HepG2 (cell line): ENCODE results near the gene MTSS2. TPM values are rescaled to one million over a fixed set of nuclear protein-coding genes. Genes with fewer than 3 reads are reported as not detected.

ENCODE experiments used
- BHLHE40 ChIP-seq: IDR thresholded peaks from 2 replicates; pipeline ENCODE4 v1.6.1; 2011; ENCODE audit warnings: low read length, improper control_type of control experiment
- GABPB1 ChIP-seq: IDR thresholded peaks from 2 replicates; pipeline ENCODE4 v1.6.1; 2016; ENCODE audit warnings: mild to moderate bottlenecking, missing genetic modification reagents, moderate library complexity, missing compliant biosample characterization
- LCORL ChIP-seq, 2 experiments: fragments of 450-650 bp in 1 of 2; sonication (generic) in 1 of 2; formaldehyde crosslinking in 1 of 2; IDR thresholded peaks; 2 replicates each; pipeline versions ENCODE4 v1.5.0 to v1.6.1; 2017 to 2020; ENCODE audit warnings: antibody characterized with exemption in 1 of 2, missing genetic modification reagents in 1 of 2
- NFKB2 ChIP-seq: sonication (generic); formaldehyde crosslinking; IDR thresholded peaks from 2 replicates; pipeline ENCODE4 v1.4.0; 2020; ENCODE audit warnings: missing genetic modification reagents, borderline replicate concordance
- POGZ ChIP-seq: sonication (generic); formaldehyde crosslinking; IDR thresholded peaks from 2 replicates; pipeline ENCODE4 v1.4.0; 2020; ENCODE audit warnings: mild to moderate bottlenecking, missing genetic modification reagents
- RFXANK ChIP-seq: IDR thresholded peaks from 2 replicates; pipeline ENCODE4 v1.6.1; 2016
- SIX4 ChIP-seq: sonication (generic); formaldehyde crosslinking; IDR thresholded peaks from 2 replicates; pipeline ENCODE4 v1.4.0; 2020; ENCODE audit warnings: missing genetic modification reagents
- SPEN ChIP-seq: sonication (generic); formaldehyde crosslinking; IDR thresholded peaks from 2 replicates; pipeline ENCODE4 v1.5.1; 2020; ENCODE audit warnings: low read depth, mild to moderate bottlenecking, missing genetic modification reagents
- SUZ12 ChIP-seq: fragments of 150-350 bp; IDR thresholded peaks from 2 replicates; pipeline ENCODE4 v1.6.1; 2014; ENCODE audit warnings: low read depth, low read length
- ZNF138 ChIP-seq: sonication (generic); formaldehyde crosslinking; IDR thresholded peaks from 2 replicates; pipeline ENCODE4 v1.5.0; 2020; ENCODE audit warnings: mild to moderate bottlenecking, low read depth, missing genetic modification reagents
- ZNF264 ChIP-seq: sonication (generic); formaldehyde crosslinking; IDR thresholded peaks from 2 replicates; pipeline ENCODE4 v1.4.0; 2020; ENCODE audit warnings: missing genetic modification reagents
- ZNF572 ChIP-seq: sonication (generic); formaldehyde crosslinking; IDR thresholded peaks from 2 replicates; pipeline ENCODE4 v1.5.1; 2020; ENCODE audit warnings: mild to moderate bottlenecking, missing genetic modification reagents
- ZNF749 ChIP-seq: sonication (generic); formaldehyde crosslinking; IDR thresholded peaks from 2 replicates; pipeline ENCODE4 v1.8.0; 2022; ENCODE audit warnings: mild to moderate bottlenecking, missing genetic modification reagents, moderate library complexity, borderline replicate concordance
- polyA plus RNA-seq, 8 experiments: library from polyadenylated mRNA; depleted of rRNA in 3 of 8; stranded (reverse) in 7 of 8; unstranded in 1 of 8; fragments of >200 nt; fragmentation: Illumina TruSeq in 4 of 8; extraction: Trizol in 4 of 8; gene quantifications; 2 replicates each; pipeline versions ENCODE4 v1.2.1 to v1.2.3, GENCODE V29; 2011 to 2016; ENCODE audit warnings: low read depth in 4 of 8, missing spikeins in 1 of 8, mixed read lengths in 1 of 8; ENCODE audit not compliant: insufficient read depth in 1 of 8
- total RNA-seq, 5 experiments: library from RNA; depleted of rRNA; stranded (reverse); fragments of >200 nt; fragmentation: Illumina TruSeq; extraction: Trizol; gene quantifications; 2 replicates each; pipeline ENCODE4 v1.2.3, GENCODE V29; 2016; ENCODE audit warnings: low read depth in 1 of 5
- TF ChIP-seq, protein P1 (sequence below): sonication (generic); formaldehyde crosslinking; IDR thresholded peaks from 2 replicates; pipeline ENCODE4 v1.4.0; 2020; ENCODE audit warnings: missing genetic modification reagents
- TF ChIP-seq, protein P2 (sequence below): sonication (generic); formaldehyde crosslinking; IDR thresholded peaks from 2 replicates; pipeline ENCODE4 v1.8.1; 2023; ENCODE audit warnings: missing genetic modification reagents, mild to moderate bottlenecking, borderline replicate concordance
- TF ChIP-seq, protein P3 (sequence below): sonication (generic); formaldehyde crosslinking; IDR thresholded peaks from 2 replicates; pipeline ENCODE4 v1.5.0; 2020; ENCODE audit warnings: mild to moderate bottlenecking, missing genetic modification reagents, borderline replicate concordance
- TF ChIP-seq, protein P4 (sequence below): sonication (generic); formaldehyde crosslinking; IDR thresholded peaks from 2 replicates; pipeline ENCODE4 v1.5.0; 2020; ENCODE audit warnings: missing genetic modification reagents, mild to moderate bottlenecking, borderline replicate concordance

Gene MTSS2
- total and polyA plus RNA-seq, 2 of the 13 experiments (the other 11 are each of a cell fraction or from before 2014, with no cell fraction given), result 132 to 242 TPM

DNA sequence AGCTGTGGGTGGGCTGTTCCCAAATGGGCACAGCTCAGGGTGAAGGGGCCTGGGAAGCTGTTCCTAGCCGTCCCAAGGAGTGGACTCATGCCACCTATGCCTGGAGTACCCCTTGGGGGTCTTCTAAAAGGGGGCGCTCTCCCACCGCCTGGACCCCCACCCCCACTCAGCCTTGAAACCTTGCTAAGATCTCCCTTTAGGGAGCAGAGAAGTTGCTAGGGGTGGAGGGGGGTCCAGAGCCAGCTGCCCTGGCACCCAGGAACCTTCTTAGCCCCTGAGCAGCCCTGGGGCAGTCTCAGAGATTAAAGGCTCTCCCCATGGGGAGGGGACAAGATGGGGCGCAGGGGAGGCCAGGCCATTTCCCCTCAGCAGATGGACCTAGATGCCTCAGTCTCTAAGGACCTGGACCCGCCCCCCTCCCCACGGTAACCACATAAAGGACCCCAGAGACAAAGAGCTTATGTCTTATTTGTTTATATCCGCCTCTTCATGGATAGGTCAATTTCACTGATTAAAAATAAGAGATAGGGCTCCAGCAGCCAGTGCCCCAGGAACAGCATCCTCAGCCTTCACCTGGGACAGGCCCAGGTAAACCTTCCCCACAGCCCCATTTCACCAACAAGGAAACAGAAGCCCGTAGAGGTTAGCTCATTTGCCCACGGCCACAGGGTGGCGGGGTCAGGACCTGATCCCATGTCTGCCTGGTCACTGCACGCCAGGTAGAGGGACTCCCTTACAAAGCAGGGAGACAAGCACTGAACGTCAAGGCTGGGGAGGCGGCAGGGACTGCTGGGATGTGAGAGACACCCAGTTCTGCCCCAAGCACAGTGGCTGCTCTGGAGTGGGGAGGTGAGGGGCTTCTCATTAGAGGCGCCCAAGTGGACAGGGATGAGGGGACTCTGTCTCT, 3.4 kb downstream of the MTSS2 start (continued):
- TF ChIP-seq BHLHE40 (no peak), SPEN (CRISPR knock-in tag) (no peak), RFXANK (no peak), GABPB1 (CRISPR knock-in tag) (no peak), SIX4 (CRISPR knock-in tag) (no peak), ZNF138 (CRISPR knock-in tag) (0 out of 2 replicates have a peak, but pooled peaks have one; percentile 53), ZNF572 (peak; percentile 58; the same call in 1 of the 2 replicates), NFKB2 (no peak), SUZ12 (no peak), ZNF749 (peak; percentile 73; the same call in 1 of the 2 replicates), POGZ (CRISPR knock-in tag) (no peak), ZNF264 (CRISPR knock-in tag) (no peak), LCORL (IDR thresholded peaks at IDR 0.05) (no peak), LCORL (CRISPR knock-in tag; IDR thresholded peaks at IDR 0.05) (no peak; the same call in 1 of the 2 replicates)
- TF ChIP-seq, protein P1, sequence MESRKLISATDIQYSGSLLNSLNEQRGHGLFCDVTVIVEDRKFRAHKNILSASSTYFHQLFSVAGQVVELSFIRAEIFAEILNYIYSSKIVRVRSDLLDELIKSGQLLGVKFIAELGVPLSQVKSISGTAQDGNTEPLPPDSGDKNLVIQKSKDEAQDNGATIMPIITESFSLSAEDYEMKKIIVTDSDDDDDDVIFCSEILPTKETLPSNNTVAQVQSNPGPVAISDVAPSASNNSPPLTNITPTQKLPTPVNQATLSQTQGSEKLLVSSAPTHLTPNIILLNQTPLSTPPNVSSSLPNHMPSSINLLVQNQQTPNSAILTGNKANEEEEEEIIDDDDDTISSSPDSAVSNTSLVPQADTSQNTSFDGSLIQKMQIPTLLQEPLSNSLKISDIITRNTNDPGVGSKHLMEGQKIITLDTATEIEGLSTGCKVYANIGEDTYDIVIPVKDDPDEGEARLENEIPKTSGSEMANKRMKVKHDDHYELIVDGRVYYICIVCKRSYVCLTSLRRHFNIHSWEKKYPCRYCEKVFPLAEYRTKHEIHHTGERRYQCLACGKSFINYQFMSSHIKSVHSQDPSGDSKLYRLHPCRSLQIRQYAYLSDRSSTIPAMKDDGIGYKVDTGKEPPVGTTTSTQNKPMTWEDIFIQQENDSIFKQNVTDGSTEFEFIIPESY, result no peak
- TF ChIP-seq, protein P2, sequence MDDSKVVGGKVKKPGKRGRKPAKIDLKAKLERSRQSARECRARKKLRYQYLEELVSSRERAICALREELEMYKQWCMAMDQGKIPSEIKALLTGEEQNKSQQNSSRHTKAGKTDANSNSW (CRISPR knock-in tag), result peak; percentile 57; the same call in 1 of the 2 replicates
- TF ChIP-seq, protein P3, sequence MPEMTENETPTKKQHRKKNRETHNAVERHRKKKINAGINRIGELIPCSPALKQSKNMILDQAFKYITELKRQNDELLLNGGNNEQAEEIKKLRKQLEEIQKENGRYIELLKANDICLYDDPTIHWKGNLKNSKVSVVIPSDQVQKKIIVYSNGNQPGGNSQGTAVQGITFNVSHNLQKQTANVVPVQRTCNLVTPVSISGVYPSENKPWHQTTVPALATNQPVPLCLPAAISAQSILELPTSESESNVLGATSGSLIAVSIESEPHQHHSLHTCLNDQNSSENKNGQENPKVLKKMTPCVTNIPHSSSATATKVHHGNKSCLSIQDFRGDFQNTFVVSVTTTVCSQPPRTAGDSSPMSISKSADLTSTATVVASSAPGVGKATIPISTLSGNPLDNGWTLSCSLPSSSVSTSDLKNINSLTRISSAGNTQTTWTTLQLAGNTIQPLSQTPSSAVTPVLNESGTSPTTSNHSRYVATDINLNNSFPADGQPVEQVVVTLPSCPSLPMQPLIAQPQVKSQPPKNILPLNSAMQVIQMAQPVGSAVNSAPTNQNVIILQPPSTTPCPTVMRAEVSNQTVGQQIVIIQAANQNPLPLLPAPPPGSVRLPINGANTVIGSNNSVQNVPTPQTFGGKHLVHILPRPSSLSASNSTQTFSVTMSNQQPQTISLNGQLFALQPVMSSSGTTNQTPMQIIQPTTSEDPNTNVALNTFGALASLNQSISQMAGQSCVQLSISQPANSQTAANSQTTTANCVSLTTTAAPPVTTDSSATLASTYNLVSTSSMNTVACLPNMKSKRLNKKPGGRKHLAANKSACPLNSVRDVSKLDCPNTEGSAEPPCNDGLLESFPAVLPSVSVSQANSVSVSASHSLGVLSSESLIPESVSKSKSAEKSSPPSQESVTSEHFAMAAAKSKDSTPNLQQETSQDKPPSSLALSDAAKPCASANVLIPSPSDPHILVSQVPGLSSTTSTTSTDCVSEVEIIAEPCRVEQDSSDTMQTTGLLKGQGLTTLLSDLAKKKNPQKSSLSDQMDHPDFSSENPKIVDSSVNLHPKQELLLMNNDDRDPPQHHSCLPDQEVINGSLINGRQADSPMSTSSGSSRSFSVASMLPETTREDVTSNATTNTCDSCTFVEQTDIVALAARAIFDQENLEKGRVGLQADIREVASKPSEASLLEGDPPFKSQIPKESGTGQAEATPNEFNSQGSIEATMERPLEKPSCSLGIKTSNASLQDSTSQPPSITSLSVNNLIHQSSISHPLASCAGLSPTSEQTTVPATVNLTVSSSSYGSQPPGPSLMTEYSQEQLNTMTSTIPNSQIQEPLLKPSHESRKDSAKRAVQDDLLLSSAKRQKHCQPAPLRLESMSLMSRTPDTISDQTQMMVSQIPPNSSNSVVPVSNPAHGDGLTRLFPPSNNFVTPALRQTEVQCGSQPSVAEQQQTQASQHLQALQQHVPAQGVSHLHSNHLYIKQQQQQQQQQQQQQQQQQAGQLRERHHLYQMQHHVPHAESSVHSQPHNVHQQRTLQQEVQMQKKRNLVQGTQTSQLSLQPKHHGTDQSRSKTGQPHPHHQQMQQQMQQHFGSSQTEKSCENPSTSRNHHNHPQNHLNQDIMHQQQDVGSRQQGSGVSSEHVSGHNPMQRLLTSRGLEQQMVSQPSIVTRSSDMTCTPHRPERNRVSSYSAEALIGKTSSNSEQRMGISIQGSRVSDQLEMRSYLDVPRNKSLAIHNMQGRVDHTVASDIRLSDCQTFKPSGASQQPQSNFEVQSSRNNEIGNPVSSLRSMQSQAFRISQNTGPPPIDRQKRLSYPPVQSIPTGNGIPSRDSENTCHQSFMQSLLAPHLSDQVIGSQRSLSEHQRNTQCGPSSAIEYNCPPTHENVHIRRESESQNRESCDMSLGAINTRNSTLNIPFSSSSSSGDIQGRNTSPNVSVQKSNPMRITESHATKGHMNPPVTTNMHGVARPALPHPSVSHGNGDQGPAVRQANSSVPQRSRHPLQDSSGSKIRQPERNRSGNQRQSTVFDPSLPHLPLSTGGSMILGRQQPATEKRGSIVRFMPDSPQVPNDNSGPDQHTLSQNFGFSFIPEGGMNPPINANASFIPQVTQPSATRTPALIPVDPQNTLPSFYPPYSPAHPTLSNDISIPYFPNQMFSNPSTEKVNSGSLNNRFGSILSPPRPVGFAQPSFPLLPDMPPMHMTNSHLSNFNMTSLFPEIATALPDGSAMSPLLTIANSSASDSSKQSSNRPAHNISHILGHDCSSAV, result no peak
- TF ChIP-seq, protein P4, sequence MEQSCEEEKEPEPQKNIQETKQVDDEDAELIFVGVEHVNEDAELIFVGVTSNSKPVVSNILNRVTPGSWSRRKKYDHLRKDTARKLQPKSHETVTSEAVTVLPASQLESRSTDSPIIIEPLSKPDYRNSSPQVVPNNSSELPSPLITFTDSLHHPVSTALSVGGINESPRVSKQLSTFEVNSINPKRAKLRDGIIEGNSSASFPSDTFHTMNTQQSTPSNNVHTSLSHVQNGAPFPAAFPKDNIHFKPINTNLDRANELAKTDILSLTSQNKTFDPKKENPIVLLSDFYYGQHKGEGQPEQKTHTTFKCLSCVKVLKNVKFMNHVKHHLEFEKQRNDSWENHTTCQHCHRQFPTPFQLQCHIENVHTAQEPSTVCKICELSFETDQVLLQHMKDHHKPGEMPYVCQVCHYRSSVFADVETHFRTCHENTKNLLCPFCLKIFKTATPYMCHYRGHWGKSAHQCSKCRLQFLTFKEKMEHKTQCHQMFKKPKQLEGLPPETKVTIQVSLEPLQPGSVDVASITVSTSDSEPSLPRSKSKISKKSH (CRISPR knock-in tag), result no peak
